ENCODE data around the gene HDAC9.

HDAC9 gene

GRCh38 chr7:18873734-18874336, 378.3 kb downstream of the HDAC9 start:
- in situ Hi-C loops (cut with MboI; ENCODE audit: low sequenced_read_pairs) = no loop called here

GRCh38 chr7:18874880-18875279, 379.3 kb downstream of the HDAC9 start:
- in situ Hi-C loops (cut with MboI; ENCODE audit: low sequenced_read_pairs) = no loop called here

GRCh38 chr7:18877874-18878273, 382.3 kb downstream of the HDAC9 start:
- in situ Hi-C loops (cut with MboI; ENCODE audit: low sequenced_read_pairs) = no loop called here

- in situ Hi-C loops (cut with MboI; ENCODE audit: low sequenced_read_pairs) = no loop called here
Observed at GRCh38 chr7:18886832-18887231, 391.3 kb downstream of the HDAC9 start.

- in situ Hi-C loops (cut with MboI; ENCODE audit: low sequenced_read_pairs) = no loop called here
Observed at GRCh38 chr7:18889436-18889835, 393.9 kb downstream of the HDAC9 start.

- in situ Hi-C loops (cut with MboI; ENCODE audit: low sequenced_read_pairs) = no loop called here
Observed at GRCh38 chr7:18890134-18890533, 394.6 kb downstream of the HDAC9 start.

- in situ Hi-C loops (cut with MboI; ENCODE audit: low sequenced_read_pairs) = no loop called here
Observed at GRCh38 chr7:18890885-18891621, 395.5 kb downstream of the HDAC9 start.

GRCh38 chr7:18893156-18893555, 397.6 kb downstream of the HDAC9 start:
- in situ Hi-C loops (cut with MboI; ENCODE audit: low sequenced_read_pairs) = no loop called here

GRCh38 chr7:18894155-18894554, 398.6 kb downstream of the HDAC9 start:
- in situ Hi-C loops (cut with MboI; ENCODE audit: low sequenced_read_pairs) = no loop called here

GRCh38 chr7:18895456-18895855, 399.9 kb downstream of the HDAC9 start:
- in situ Hi-C loops (cut with MboI; ENCODE audit: low sequenced_read_pairs) = no loop called here

GRCh38 chr7:18896343-18896975, 400.9 kb downstream of the HDAC9 start:
- in situ Hi-C loops (cut with MboI; ENCODE audit: low sequenced_read_pairs) = no loop called here

- in situ Hi-C loops (cut with MboI; ENCODE audit: low sequenced_read_pairs) = no loop called here
Observed at GRCh38 chr7:18900236-18900635, 404.7 kb downstream of the HDAC9 start.

GRCh38 chr7:18900803-18901202, 405.3 kb downstream of the HDAC9 start:
- in situ Hi-C loops (cut with MboI; ENCODE audit: low sequenced_read_pairs) = no loop called here

- in situ Hi-C loops (cut with MboI; ENCODE audit: low sequenced_read_pairs) = no loop called here
Observed at GRCh38 chr7:18901351-18901750, 405.8 kb downstream of the HDAC9 start.

GRCh38 chr7:18901982-18902421, 406.5 kb downstream of the HDAC9 start:
- in situ Hi-C loops (cut with MboI; ENCODE audit: low sequenced_read_pairs) = no loop called here

GRCh38 chr7:18902892-18903291, 407.3 kb downstream of the HDAC9 start:
- in situ Hi-C loops (cut with MboI; ENCODE audit: low sequenced_read_pairs) = no loop called here

- in situ Hi-C loops (cut with MboI; ENCODE audit: low sequenced_read_pairs) = no loop called here
Observed at GRCh38 chr7:18903695-18904094, 408.1 kb downstream of the HDAC9 start.

- in situ Hi-C loops (cut with MboI; ENCODE audit: low sequenced_read_pairs) = no loop called here
Observed at GRCh38 chr7:18905316-18905943, 409.9 kb downstream of the HDAC9 start.

GRCh38 chr7:18906901-18907300, 411.4 kb downstream of the HDAC9 start:
- in situ Hi-C loops (cut with MboI; ENCODE audit: low sequenced_read_pairs) = no loop called here

- in situ Hi-C loops (cut with MboI; ENCODE audit: low sequenced_read_pairs) = no loop called here
Observed at GRCh38 chr7:18913106-18913505, 417.6 kb downstream of the HDAC9 start.

GRCh38 chr7:18916826-18917225, 421.3 kb downstream of the HDAC9 start:
- in situ Hi-C loops (cut with MboI; ENCODE audit: low sequenced_read_pairs) = no loop called here

GRCh38 chr7:18927134-18927533, 431.6 kb downstream of the HDAC9 start:
- in situ Hi-C loops (cut with MboI; ENCODE audit: low sequenced_read_pairs) = no loop called here
